Thoracic aorta (tissue), 2 donors: ENCODE data around the gene TTLL8. TPM values are rescaled to one million over a fixed set of nuclear protein-coding genes. Genes with fewer than 3 reads are reported as not detected.

Source experiments
- ATAC-seq: fragments of 150-250 bp; one replicate; pipeline ENCODE4 v1.8.0; 2017; ENCODE audit warnings: low read depth; ENCODE audit not compliant: insufficient number of reproducible peaks, low FRiP score
- DNase-seq: peaks from one replicate; pipeline ENCODE4 v3.0.0-alpha.2; 2020; ENCODE audit warnings: low spot score
- H3K27ac ChIP-seq, 2 donors: fragments of 200-600 bp; sonication (generic); 1 replicate in 1 of 2; 2 replicates in 1 of 2; pipeline ENCODE4 v1.5.1; 2016; ENCODE audit warnings: mild to moderate bottlenecking in 2 of 2, moderate library complexity in 2 of 2
- H3K27me3 ChIP-seq: fragments of 200-600 bp; sonication (generic); replicated peaks from 2 replicates; pipeline ENCODE4 v1.6.0; 2016; ENCODE audit warnings: mild to moderate bottlenecking; ENCODE audit not compliant: insufficient read depth
- H3K36me3 ChIP-seq: fragments of 200-600 bp; sonication (generic); one replicate; pipeline ENCODE4 v1.5.1; 2016
- H3K4me1 ChIP-seq, 2 donors: fragments of 200-600 bp; sonication (generic); 1 replicate in 1 of 2; 2 replicates in 1 of 2; pipeline versions ENCODE4 v1.5.1 to v1.6.0; 2016; ENCODE audit warnings: low read depth in 2 of 2, mild to moderate bottlenecking in 1 of 2; ENCODE audit not compliant: control insufficient read depth in 1 of 2
- H3K4me3 ChIP-seq: fragments of 200-600 bp; sonication (generic); 2 replicates; pipeline ENCODE4 v1.5.1; 2016; ENCODE audit warnings: mild to moderate bottlenecking
- H3K9me3 ChIP-seq: fragments of 200-600 bp; sonication (generic); 2 replicates; pipeline ENCODE4 v1.5.1; 2016
- CTCF ChIP-seq: fragments of 200-600 bp; sonication (generic); IDR thresholded peaks from one replicate; pipeline ENCODE4 v1.5.1; 2019; ENCODE audit warnings: antibody characterized with exemption
- total RNA-seq, 2 donors: library from RNA; depleted of rRNA; stranded (reverse); fragments of >200 nt; gene quantifications; one replicate each; pipeline versions ENCODE4 v1.1.0 to v1.2.3, GENCODE V29; 2016

Gene TTLL8
- total RNA-seq, 2 donors from 2014 or later: not detected

- Histone ChIP-seq H3K27me3 (no peaks in the 10 kb centered on the region), H3K27ac (no peak overlapping the region), H3K4me1 (peaks cover 0 to 6% of the 10 kb centered on the region in 2 donors), H3K9me3 (no peaks in the 10 kb centered on the region), H3K4me3 (no peak overlapping the region), H3K36me3 (no peaks in the 10 kb centered on the region)
- no peak for ATAC-seq
- no peak for TF ChIP-seq CTCF
- no peak for DNase-seq
Observed at GRCh38 chr22:50018608-50019285, 39.4 kb downstream of the TTLL8 start.

GRCh38 chr22:50017701-50018224 is 40.3 kb downstream of the TTLL8 start:
- peaks cover 0 to 6% of the 10 kb centered on the region in 2 donors for H3K4me1 ChIP-seq
- DNase-seq (no peak), ATAC-seq (no peak)
- H3K36me3 ChIP-seq: no peaks in the 10 kb centered on the region
- H3K4me3 ChIP-seq: no peak overlapping the region
- H3K27ac ChIP-seq: no peak overlapping the region
- H3K27me3 ChIP-seq: no peaks in the 10 kb centered on the region
- no peak for TF ChIP-seq CTCF
- no peaks in the 10 kb centered on the region for H3K9me3 ChIP-seq

GRCh38 chr22:50016988-50017700 is 41.0 kb downstream of the TTLL8 start:
- Histone ChIP-seq H3K27ac (no peak overlapping the region), H3K4me1 (peaks cover 0 to 6% of the 10 kb centered on the region in 2 donors), H3K9me3 (no peaks in the 10 kb centered on the region), H3K4me3 (no peak overlapping the region), H3K36me3 (no peaks in the 10 kb centered on the region), H3K27me3 (no peaks in the 10 kb centered on the region)
- ATAC-seq (no peak), DNase-seq (no peak)
- TF ChIP-seq CTCF: no peak

- TF ChIP-seq CTCF: no peak
- no peak overlapping the region for H3K27ac ChIP-seq
- ATAC-seq: no peak
- no peaks in the 10 kb centered on the region for H3K27me3 ChIP-seq
- no peaks in the 10 kb centered on the region for H3K36me3 ChIP-seq
- no peaks in the 10 kb centered on the region for H3K9me3 ChIP-seq
- peaks cover 0 to 6% of the 10 kb centered on the region in 2 donors for H3K4me1 ChIP-seq
- H3K4me3 ChIP-seq: no peak overlapping the region
- no peak for DNase-seq
Observed at GRCh38 chr22:50016308-50016987, 41.6 kb downstream of the TTLL8 start.
